GM03348 (cell line): ENCODE data around the gene NFXL1.
A peak's percentile ranks its signal among the peaks of the same experiment; 100 is the strongest.

Experiments
- DNase-seq: peaks from one replicate; pipeline ENCODE4 v3.0.0; 2012; ENCODE audit warnings: low spot score

NFXL1 gene

DNA sequence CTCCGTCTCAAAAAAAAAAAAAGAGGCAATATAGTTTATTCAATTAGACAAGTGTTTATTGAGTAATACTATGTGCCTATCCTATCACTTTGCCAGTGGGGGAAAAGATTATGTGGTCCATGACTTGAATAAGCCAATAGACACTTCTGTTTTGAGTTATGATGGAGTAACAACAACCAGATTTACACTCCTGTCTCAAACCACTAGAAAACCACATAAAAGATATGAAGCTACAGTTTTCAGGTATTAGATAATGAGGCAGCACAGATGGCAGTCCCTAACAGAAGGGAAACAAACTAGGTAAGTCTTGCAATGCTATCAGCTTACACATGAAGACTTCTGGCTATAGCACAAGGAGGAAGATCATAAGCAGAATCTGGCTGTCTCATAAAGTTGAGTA, 22.5 kb downstream of the NFXL1 start:
- DNase-seq = no peak

DNA sequence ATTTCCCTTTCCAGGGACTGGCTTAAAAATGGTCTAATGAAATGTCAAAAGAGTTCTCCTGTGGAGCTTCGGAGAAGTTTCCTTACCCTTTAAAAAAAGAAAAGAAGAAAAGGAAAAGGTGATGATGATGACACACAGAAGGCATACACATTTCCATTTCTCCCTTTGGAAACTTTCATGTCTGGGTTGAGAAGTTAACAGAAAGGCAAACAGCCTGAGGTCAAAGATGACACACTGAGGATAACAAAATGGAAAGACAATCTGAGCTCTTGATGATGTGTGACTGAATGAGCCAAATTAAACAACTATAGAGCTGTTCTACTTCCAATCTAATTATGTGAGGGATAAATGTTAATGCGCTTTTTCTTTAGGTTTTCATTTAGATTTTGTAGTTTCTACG, 32.2 kb downstream of the NFXL1 start:
- no peak for DNase-seq

DNA sequence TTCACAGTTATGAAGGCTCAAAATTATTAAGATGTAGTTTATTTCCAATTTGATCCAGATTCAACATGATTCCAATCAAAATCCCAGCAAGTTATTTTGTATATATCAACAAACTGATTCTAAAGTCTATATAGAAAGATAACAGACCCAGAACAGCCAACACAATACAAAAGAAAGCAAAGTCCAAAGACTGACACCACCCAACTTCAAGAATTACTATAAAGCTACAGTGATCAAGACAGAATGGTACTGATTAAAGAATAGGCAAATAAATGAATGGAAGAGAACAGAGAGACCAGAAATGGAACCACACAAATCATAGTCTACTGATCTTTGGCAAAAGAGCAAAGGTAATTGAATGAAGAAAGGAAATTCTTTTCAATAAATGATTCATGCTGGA, 34.9 kb downstream of the NFXL1 start:
- no peak for DNase-seq

DNA sequence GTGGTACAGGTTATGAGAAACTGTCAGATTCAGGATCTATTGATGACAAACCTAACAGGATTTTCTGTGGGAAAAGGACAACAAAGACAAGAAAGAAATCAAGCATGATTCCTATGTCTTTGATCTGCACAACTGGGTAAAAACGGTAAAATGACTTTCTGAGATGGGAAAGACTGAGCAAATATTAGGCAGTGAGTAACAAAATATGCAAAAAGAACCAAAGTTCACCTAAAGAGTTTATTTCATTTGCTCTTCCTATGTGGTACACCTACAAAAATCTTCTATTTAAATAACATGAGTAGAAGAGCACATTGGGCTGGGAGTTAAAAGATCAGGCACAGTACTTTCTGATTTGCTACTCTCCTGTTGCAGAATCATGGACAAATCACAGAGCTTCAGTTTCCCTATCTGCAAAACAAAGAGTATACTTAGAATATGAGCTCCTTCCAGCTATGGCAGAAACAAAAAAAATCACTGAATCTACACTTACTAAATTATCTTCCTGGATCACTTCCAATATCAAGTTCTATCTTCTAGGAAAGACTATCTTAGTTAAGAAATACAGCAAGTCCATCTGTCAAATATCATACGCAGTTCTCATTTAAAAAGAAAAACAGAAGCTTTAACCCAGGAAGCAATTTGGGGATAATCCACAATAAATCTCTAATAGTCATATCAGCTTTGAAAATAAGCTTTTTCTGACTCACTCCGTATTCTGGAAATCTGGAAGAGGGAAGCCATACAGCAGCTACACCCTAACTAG, 37.4 kb downstream of the NFXL1 start:
- DNase-seq = no peak

DNA sequence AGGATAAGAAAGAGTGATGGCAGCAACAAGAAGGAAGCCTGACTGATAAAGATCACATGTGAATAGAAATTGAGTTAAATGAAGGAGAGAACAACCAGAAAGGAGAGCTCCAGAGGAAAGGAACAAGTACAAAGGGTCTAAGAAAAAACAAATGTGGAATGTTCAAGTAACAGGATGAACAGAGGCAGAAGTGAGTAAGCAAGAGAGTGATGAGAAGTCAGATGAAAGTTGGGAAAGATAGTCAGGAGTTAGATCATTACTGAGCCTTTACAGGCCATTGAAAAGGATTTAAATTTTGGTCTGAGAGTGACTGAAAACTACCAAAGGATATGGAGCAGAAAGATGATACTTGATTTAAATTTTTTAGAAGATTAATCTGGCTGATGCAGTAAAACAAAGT, 38.1 kb downstream of the NFXL1 start:
- no peak for DNase-seq

DNA sequence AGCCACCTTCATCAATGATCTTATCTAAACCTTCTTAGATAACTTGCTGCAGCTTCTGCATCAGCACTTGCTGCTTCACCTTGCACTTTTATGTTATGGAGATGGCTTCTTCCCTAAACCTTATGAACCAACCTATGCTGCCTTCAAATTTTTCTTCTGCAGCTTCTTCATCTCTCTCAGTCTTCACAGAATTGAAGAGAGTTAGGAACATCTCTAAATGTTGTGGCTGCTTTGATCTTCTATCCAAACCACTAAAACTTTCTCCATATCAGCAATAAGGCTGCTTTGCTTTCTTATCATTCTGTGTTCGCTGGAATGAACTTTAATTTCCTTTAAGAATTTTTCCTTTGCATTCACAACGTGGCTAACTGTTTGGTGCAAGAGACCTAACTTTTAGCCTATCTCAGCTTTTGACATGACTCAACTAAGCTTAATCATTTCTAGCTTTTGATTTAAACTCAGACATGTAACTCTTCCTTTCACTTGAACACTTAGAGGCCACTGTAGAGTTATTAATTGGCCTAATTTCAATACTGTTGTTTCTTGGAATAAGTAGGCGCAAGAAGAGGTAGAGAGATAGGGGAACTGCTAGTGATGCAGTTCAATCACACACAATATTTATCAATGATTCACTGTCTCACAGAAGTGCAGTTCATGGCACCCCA, 40.4 kb downstream of the NFXL1 start:
- no peak for DNase-seq

DNA sequence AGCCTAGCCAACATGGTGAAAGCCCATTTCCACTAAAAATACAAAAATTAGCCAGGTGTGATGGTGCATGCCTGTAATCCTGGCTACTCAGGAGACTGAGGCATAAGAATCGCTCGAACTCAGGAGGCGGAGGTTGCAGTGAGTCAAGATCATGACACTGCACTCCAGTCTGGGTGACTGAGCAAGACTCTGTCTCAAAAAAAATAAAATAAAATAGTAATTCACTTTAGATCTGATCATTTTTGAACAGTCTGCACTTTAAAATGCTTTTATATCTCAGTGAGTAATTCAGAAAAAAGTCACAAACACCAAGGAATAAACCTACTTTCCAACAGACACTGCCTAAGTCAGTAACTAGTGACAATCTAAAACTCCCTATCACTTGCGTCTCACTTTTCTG, 50.9 kb downstream of the NFXL1 start:
- DNase-seq = peak; percentile 8

DNA sequence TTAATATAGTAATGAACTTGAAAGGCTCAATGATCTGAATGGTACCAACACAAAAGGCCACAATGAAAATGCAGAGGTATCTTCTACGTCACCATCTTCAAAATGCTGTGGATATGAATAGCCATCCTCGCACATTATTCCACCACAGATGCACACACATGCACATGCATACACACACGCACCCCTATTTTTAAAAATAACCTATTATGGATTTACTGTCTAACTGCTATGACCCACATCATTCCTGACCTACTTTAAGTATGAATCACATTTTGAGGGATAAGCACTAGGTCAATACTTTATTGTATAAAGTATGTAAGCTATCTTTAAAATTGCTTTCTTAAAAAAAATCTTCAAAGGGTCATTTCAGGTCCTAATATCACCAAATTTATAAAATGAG, 52.1 kb downstream of the NFXL1 start:
- peak; percentile 60 for DNase-seq

DNA sequence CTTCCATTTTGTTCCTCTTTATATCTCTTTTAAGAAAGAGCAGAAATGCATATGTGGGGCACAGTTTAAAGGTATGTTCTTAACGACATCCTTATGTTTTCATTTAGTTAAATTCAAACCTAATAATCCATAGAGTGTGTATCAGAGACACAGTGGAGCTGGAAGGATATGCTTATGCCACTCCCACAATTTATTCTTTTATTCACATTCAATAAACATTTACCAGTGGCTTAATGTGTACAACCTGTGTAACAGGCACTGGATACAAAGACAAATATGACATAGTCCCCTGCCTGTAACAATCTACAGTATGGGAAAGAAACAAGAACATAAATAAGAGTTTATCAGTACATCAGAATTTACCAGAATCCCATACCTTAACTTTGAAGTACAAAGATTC, 54.1 kb downstream of the NFXL1 start:
- DNase-seq = no peak

DNA sequence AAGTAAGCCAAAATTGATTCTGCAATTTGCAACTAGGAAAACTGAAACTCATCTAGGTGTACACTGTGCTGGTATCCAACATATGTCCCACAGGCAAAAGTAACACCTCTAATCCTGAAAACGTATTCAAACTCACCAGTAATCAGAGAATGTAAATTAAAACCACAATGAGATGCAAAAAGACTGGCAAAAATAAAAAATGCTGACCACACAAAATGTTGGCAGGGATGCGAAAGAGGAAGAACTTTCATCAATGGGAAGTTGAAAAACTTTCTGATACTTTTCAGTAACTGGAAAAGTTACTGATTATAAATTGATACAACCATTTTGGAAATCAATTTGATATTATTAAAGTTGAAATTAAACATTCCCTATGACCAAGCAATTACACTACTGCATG, 56.4 kb downstream of the NFXL1 start:
- no peak for DNase-seq

DNA sequence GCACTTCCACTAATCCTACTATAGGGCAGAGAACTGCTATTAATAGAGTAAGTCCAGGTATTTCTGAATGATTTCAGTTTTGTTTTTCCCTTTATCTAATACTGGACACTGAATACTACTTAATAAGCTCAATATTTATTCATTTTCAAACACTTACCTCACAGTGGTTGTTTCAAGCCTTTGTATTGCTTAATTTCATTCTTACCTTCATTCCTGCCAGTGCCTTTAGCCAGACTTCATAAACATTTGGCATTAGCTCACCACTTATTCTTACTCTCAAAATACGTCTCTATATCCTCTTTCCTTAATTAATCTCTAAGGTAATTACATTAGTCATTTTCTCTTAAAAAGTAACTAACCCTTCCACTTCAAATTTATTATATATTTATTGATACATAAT, 57.7 kb downstream of the NFXL1 start:
- no peak for DNase-seq

DNA sequence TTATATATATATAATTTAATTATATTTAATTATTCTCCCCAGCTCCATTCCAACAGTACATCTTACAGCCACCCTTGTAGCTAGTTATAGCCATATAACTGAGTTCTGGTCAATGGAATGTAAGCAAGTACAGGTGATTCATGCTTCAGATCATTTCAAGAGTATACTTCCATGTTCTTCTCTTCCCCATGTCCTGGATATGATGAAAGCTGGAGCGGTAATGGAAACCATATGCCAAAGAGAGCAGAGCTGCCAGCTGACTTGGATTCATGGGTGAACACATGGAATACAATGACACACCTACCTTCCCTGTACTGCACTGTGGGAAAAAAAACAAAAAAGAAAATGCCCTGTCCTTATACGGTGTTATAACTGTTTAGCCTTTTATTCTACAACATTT, 59.0 kb downstream of the NFXL1 start:
- peak; percentile 54 for DNase-seq

DNA sequence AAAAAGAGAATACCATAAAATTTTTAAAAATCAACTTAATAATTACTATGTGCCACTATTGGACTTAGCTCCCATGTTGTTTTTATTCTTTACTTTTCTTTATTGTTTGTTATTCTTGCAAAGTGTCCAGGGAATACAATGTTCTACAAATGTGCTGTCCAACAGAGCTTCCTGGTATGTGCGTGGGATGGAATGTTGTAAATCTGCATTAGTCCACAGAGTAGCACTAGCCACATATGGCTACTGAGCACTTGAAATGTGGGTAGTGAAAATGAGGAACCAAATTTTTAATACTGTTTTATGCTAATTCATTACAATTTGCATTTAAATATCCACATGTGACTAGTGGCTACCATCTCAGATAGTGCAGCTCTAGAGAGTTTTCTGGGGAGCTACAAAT, 62.2 kb downstream of the NFXL1 start:
- peak; percentile 53 for DNase-seq

DNA sequence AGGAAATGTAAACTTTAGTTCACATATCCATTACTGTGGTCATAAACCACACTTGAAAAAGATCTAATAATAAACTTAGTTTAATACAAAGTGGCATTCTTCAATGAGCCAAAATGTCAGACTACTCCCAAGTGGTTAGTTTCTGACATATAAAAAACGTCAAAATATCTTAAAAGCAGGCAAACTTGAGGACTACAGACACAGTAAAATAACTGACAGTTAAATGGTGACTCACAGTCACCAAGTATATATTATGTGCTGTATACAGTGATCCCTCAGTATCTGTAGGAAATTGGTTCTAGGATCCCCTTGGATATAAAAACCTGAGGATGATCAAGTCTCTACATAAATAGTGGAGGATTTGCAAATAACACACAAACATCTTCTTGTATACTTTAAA, 64.9 kb downstream of the NFXL1 start:
- DNase-seq = no peak

DNA sequence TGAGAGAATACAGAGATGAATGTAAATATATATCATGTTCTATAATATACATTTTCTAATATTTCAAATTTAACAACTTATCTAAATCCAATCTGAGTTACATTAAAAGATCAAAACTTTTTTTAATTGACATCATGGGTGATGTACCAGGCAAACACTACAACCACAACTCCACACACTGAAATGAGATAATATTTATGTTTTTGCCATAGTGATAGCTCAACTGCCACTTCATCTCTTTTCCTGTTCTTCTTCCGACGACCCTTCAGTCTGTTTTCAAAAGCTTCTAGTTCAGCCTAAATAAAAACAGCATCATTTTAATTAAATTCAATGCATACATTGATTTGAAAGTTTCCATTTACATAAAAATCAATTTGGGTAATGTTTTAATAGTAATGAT, 66.3 kb downstream of the NFXL1 start:
- DNase-seq = no peak

DNA sequence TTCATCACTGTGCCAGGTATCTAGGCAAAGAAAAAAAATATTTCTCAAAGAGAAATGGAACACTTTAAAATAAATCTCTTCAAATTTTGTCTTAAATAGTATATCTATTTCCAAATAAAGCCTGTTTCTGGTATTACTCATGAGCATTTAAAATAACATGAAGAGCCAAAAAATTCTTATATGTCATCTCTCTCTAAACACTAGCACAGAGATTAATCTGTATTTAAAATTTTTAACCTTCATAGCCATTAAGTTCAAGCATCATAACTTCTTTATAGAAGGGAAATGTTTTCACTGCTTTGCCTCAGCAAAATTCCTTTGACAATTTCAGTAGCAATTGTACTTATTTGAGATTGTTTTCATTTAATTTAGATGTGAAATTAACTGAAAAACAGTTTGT, 71.4 kb downstream of the NFXL1 start:
- DNase-seq = no peak

DNA sequence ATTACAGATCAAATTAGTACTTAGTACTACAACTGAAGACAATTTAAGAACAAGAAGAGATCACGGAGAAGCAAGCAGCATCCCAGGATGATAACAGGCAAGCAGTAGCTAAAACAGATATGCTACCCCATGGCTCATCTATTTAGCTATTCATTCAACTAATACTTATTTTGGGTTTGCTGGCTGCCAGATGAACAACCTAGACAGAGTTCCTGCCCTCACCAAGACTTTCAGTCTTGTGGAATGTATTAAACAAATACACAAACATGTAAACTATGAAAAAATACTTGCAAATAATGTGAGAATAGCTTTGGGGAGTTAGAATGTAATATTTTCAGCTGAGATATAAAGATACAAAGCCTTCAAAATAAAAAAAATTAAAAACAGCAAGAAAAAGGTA, 74.1 kb downstream of the NFXL1 start:
- no peak for DNase-seq

DNA sequence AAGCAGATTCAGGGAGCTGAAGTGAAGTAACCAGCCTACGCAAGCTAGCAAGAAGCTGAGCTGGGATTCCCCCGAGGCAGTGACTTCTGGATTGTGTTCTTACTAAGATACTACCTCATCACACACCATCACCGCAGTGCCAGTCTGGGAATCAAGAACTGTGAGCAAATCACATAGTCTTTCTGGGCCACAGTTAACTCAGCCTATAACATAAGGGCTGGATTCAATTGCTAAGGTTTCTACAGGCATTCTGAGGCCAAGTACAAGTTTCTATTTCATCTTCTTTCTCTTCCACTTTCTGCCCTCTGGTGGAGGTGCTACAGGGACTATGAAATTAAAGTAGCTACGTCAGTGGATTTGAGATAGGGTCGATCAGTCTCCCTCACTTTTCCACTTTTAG, 75.1 kb downstream of the NFXL1 start:
- peak; percentile 13 for DNase-seq

DNA sequence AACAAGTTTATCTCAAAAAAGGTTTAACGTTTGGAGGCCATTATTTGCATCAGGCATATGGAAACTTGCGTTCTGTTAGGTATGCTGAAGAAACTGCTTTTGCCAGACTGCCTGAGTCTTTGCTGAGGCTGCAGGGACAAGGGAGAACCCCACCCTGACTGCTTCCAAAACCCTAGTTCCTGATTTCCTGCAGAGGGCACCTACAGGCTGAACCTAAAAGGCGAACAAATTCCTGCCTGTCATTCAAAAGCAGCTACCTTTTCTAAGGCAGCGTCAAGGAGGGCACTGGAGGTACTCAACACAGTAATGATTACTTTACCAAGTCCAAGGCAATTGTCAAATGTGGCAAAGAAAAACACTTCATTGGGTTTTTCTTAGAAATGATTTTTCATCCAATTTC, 75.9 kb downstream of the NFXL1 start:
- DNase-seq = no peak

DNA sequence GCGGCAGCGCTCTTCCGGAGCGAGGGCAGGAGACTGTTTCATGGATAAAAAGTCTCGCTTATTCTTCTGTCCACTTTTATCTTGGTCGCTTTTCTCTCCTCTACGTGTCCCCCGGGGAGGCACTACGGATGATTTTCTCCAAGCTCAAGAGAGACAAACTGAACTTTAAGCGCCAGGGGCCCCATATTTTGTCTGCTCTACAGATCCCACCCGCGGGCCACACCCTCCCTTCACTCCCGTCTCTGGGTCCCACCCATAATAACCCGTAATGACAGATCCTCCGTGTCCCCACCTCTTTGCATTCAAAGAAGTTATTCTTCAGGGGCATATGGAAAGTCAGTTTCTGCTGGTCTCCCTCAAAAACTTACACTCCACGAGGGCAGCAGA, 76.5 kb downstream of the NFXL1 start, which contains the start of gene CORIN:
TSS of gene CORIN (minus strand) at position 160 of the 387 bp plus-strand sequence. CDS start at position 42, 118 bp downstream.
- no peak for DNase-seq

DNA sequence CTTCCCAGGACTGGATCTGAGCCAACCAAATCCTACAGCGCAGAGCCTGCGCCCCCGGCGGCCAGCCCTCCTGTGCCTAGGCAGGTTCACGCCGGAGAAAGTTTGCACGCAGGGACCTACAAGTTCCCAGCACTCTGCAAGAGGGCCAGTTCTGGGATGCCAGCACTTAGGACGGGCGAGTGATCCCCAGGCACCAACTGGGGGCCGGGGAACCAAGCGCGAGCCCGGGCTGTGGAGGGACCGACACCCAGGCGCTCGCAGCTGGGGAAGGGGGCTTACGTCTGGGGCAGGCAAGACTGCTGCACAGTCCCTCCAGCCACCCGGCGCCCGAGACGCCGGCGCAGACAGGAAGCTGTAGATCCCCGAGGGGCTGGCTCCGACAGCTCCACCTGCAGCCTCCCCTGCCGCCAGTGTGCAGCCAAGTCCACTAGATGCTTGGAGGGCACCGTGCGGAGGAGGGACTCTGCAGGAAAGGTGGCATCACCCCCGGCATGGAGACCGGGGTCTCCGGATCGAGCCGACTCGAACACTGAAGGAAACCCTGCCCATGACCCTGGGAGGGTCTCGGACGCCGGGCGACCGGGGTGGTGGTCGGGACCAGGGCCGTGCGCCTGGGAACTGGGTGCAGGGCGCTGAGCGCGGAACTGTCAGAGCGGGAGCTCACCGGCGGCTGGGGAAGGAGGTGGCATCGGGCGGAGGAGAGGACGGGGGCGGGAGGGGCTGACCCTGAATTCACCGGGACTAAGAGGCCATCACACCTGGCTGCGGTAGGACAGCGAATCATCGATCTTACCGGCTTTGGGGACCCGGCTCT, 77.1 kb downstream of the NFXL1 start:
- DNase-seq = peak; percentile 33

DNA sequence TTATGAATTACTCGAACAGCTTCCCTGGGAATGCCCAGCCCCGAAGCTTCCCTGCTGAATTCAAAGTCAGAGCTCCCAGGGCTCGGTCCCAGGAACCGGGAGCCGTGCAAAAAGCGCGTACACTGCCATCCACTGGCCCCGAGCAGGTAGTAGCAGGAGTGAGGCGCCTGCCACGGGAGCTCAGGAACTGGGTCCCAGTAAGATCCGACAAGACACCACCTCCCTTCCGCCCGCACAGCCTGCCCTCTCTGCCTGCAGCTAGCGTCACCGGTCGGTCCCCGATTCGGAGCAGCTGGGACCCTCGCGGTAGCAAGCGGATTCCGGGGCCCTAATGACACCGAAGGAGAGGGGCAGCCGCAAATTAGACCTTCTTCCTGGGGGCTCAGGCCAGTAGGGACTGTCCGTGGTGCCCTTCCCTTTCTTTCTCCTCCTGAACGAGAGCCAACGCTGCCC, 77.7 kb downstream of the NFXL1 start:
- DNase-seq = peak; percentile 91

DNA sequence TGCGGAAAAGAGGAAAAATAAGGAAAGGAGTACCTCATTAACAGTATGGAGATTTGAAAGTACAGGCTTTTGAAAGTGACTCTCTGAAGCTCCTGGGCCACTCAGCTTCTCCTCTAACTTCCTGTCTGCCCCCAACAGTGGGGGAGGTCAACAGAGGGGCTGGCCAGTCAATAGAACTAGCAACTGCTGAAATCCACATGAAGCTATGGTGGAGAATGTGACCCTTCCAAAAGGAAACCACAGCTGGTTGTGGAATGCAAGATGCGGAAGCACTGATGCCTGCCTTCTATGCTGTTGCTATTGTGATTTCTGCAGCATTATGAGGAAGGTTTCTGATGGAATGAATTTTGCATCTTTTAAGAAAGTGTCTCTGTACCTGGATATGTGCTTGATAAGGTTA, 78.9 kb downstream of the NFXL1 start:
- DNase-seq = no peak
